ENCODE measurements around the gene DENND2A. TPM values are rescaled to one million over a fixed set of nuclear protein-coding genes. Genes with fewer than 3 reads are reported as not detected.
A peak's percentile ranks its signal among the peaks of the same experiment; 100 is the strongest.
"Not testable (repeated sequence)": the region's sequence is repeated elsewhere in the genome, so short reads cannot be mapped to it uniquely, and the experiment has no call there.

Gene DENND2A
- total RNA-seq, 1 donor from 2014 or later = 10.8 TPM

- intact Hi-C loops (cut with micrococcal nuclease) = no loop called here
- no peak for TF ChIP-seq CTCF (IDR thresholded peaks at IDR 0.05; ENCODE audit: borderline replicate concordance)
- peaks cover 17% of the 10 kb centered on the region for H3K36me3 ChIP-seq
- peak; percentile 35 for DNase-seq
- H3K27ac ChIP-seq (replicated peaks) = peak overlapping the region; percentile 57
- H3K4me3 ChIP-seq = no peak overlapping the region
- no peaks in the 10 kb centered on the region for H3K27me3 ChIP-seq (ENCODE audit: low read depth)
- H3K9me3 ChIP-seq (replicated peaks) = no peaks in the 10 kb centered on the region
- peaks cover 23% of the 10 kb centered on the region for H3K4me1 ChIP-seq
These were observed 107.2 kb downstream of the DENND2A start for GRCh38 chr7:140533394-140533872.

DNA sequence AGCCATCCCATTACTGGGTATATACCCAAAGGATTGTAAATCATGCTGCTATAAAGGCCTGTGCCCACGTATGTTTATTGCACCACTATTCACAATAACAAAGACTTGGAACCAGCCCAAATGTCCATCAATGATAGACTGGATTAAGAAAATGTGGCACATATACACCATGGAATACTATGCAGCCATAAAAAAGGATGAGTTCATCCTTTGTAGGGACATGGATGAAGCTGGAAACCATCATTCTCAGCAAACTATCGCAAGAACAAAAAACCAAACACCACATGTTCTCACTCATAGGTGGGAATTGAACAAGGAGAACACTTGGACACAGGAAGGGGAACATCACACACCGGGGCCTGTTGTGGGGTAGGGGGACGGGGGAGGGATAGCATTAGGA lies 111.2 kb downstream of the DENND2A start:
- Histone ChIP-seq H3K36me3 (peaks cover 21% of the 10 kb centered on the region), H3K4me1 (peaks cover 16% of the 10 kb centered on the region)
- H3K27ac ChIP-seq (replicated peaks); DNase-seq; H3K9me3 ChIP-seq (replicated peaks); H3K27me3 ChIP-seq (ENCODE audit: low read depth); intact Hi-C loops (cut with micrococcal nuclease); H3K4me3 ChIP-seq: not testable (repeated sequence)

GRCh38 chr7:140526787-140527664 lies 113.6 kb downstream of the DENND2A start:
- Histone ChIP-seq H3K4me3 (no peak overlapping the region), H3K27me3 (ENCODE audit: low read depth) (no peaks in the 10 kb centered on the region), H3K9me3 (replicated peaks) (no peaks in the 10 kb centered on the region), H3K4me1 (peaks cover 5% of the 10 kb centered on the region), H3K27ac (replicated peaks) (no peak overlapping the region), H3K36me3 (peaks cover 43% of the 10 kb centered on the region)
- TF ChIP-seq CTCF (IDR thresholded peaks at IDR 0.05; ENCODE audit: borderline replicate concordance) = no peak
- intact Hi-C loops (cut with micrococcal nuclease) = no loop called here
- DNase-seq = no peak

DNA sequence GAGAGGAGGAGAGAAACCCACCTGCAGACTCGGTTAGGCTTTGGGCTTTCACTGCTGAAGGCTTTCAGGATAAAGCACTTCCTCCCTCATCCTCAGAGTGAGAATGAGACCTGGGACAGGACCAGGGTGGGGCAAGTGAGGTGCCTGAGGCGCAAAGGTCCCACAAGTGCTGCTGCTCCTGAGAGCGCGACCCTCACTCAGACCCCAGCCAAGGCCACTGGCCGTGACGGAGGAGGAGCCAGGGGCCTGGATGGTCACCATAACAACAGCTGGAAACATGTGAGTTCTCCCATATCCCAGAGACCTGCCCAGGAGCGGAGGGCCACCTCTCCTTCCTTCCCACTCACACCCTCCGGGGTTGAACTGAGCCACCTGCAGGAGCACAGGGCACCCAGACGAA lies 114.4 kb downstream of the DENND2A start:
- H3K27ac ChIP-seq (replicated peaks) = no peak overlapping the region
- H3K4me1 ChIP-seq = peaks cover 5% of the 10 kb centered on the region
- no peak for TF ChIP-seq CTCF (IDR thresholded peaks at IDR 0.05; ENCODE audit: borderline replicate concordance)
- no peaks in the 10 kb centered on the region for H3K27me3 ChIP-seq (ENCODE audit: low read depth)
- H3K9me3 ChIP-seq (replicated peaks) = no peaks in the 10 kb centered on the region
- H3K4me3 ChIP-seq = no peak overlapping the region
- no peak for DNase-seq
- intact Hi-C loops (cut with micrococcal nuclease) = no loop called here
- H3K36me3 ChIP-seq = peaks cover 51% of the 10 kb centered on the region

DNA sequence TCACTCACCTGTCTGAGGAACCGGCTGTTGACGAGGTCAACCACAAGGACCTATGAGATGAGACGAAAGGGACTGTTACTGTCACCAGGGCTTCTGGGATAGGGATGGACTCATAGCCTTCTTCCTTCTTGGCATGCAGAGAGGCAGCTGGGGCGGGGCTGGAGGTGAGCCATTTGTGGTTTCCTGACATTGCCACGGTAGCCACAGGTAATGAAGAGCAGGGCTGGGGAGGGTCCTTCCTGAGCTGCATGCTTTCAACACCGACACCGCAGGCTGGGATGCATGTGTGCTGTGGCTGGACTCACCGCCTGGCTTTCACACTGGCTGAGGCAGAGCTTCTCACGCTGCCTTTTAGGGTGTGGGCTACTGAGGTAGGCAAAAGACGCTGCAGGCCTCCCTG lies 114.9 kb downstream of the DENND2A start:
- no peak for TF ChIP-seq CTCF (IDR thresholded peaks at IDR 0.05; ENCODE audit: borderline replicate concordance)
- Histone ChIP-seq H3K4me1 (peaks cover 5% of the 10 kb centered on the region), H3K27ac (replicated peaks) (no peak overlapping the region), H3K9me3 (replicated peaks) (no peaks in the 10 kb centered on the region), H3K27me3 (ENCODE audit: low read depth) (no peaks in the 10 kb centered on the region), H3K36me3 (peaks cover 56% of the 10 kb centered on the region), H3K4me3 (no peak overlapping the region)
- intact Hi-C loops (cut with micrococcal nuclease) = no loop called here
- DNase-seq = no peak

DNA sequence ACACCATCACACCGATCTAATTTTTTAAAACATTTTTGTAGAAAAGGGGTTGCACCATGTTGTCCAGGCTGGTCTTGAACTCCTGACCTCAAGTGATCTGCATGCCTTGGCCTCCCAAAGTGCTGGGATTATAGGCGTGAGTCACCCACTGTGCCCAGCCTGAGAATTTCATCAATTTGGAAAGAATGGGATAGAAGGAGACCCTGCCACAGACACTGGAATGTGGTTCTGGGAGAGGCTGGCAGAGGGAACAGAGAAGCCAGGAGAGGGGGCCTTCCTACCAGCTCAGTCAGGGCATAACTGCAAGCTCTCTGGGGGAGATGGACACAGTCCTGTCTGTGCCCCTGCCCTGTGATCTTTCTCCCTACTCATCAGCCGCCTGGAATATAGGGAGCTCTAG lies 119.2 kb downstream of the DENND2A start:
- Histone ChIP-seq H3K4me3 (no peak overlapping the region), H3K27ac (replicated peaks) (no peak overlapping the region), H3K36me3 (peaks cover 56% of the 10 kb centered on the region), H3K27me3 (ENCODE audit: low read depth) (no peaks in the 10 kb centered on the region), H3K9me3 (replicated peaks) (no peaks in the 10 kb centered on the region), H3K4me1 (peaks cover 25% of the 10 kb centered on the region)
- no peak for TF ChIP-seq CTCF (IDR thresholded peaks at IDR 0.05; ENCODE audit: borderline replicate concordance)
- DNase-seq = no peak
- intact Hi-C loops (cut with micrococcal nuclease) = no loop called here

Data from left ventricle myocardium inferior (tissue), 1 donor.